Erythroblast (primary cell): Measurements from ENCODE around the gene NOL12.

Source experiments
- DNase-seq, 2 experiments: peaks; one replicate each; lab custom pipeline; 2025; lab: John Stamatoyannopoulos, UW
- GATA1 ChIP-seq: IDR thresholded peaks from 2 replicates; pipeline ENCODE4 v1.6.1; 2011; ENCODE audit warnings: low read depth, mild to moderate bottlenecking, control low read depth, low read length, moderate library complexity
- POLR2A ChIP-seq: IDR thresholded peaks from 2 replicates; pipeline ENCODE4 v1.6.1; 2011; ENCODE audit warnings: mild to moderate bottlenecking, low read length

Gene NOL12

GRCh38 chr22:37731804-37732471, 45.8 kb downstream of the NOL12 start:
- DNase-seq: peak in 1 of 2 experiments; percentile 26
- TF ChIP-seq POLR2A (no peak), GATA1 (no peak)

DNA sequence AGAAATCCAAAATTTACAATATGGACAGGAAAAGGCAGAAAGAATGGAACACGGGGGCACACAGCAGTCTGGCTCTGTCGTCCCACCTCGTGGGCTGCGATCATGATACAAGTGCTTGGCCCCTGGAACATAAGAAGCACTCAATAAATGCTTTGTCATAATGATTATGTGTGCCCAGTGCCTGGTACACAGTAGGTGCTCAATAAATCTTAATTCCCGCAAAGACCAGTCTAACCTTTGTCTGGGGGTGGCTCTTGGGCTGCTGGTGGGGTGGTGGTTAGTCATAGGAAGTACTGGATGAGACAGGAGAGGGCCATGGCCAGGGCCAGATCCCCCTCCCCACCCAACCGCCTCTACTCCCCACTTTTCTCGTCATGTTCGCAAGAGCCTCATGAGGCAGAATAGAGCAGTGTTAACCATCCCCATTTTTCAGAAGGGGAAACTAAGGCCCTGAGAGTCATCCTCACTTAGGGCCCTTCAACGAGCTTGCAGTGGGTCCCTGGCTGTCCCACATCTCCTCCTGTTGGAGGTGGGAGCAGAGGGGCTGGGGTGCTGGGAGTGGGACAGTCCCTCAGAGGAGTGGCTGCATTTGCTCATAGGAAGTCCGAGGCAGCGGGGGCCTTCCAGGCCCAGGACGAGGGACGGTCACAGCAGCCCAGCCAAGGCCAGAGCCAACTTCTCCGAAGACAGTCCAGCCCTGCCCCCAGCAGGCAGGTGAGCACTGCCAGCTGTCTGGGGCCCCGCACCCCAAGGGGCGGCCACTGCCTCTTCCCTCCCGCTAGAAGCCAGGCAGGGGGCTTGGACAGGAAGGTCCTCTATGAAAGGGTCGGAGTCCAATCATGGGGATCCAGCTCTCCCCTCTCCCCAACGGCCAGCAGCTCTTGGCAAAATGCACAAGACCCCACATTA, 46.8 kb downstream of the NOL12 start:
- no peak for DNase-seq
- TF ChIP-seq POLR2A (no peak), GATA1 (no peak)

GRCh38 chr22:37733625-37734401, 47.7 kb downstream of the NOL12 start:
- no peak for DNase-seq
- TF ChIP-seq POLR2A (no peak), GATA1 (no peak)

GRCh38 chr22:37734402-37734700, 48.2 kb downstream of the NOL12 start:
- DNase-seq: no peak
- TF ChIP-seq POLR2A (no peak), GATA1 (no peak)

- no peak for TF ChIP-seq POLR2A
- no peak for TF ChIP-seq GATA1
- no peak for DNase-seq
Observed at GRCh38 chr22:37734964-37735451, 48.9 kb downstream of the NOL12 start.

DNA sequence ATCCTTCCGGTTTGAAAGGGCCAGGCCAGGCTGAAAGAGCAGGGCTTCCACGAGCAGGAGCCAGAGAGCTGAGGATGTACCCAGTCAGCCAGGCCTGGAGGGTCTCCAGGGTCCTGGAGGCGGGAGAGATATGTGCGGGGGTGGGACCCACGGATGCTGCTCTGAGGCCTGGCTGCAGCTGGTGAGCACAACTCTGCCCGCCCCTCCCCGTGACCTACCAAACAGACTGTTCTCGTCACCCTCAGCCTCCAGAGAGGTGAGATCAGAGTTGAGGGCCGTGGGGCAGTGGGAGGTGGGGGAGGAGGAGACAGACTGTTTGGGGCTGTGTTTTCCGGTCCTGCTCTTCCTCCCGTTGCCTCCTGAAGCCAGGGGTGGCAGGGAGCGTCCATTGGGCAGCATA, 52.9 kb downstream of the NOL12 start:
- no peak for DNase-seq

DNA sequence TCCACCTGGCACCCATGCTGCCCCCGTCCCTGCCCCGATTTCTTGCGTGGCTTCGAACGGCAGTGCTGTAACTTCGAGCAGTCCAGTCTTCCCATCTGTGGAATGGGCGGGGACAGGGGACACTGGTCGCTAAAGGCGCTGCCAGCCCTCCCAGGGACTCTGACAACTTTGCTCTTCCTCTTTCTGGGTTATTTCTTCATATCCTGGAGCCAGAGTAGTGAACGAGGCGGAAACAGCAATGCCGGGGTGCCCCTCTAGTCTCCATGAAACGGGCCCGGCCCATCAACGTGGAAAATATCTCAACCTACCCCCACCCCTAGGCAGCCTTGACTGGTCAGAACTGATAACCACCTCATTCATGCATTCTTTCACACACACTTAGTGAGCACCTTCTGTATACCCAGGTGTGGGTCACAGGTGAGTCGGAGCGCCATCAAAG, 53.5 kb downstream of the NOL12 start:
- no peak for TF ChIP-seq POLR2A
- TF ChIP-seq GATA1: no peak
- DNase-seq: no peak

More for the DNA sequence above, 52.9 kb downstream of the NOL12 start:
- TF ChIP-seq POLR2A (no peak), GATA1 (no peak)

DNA sequence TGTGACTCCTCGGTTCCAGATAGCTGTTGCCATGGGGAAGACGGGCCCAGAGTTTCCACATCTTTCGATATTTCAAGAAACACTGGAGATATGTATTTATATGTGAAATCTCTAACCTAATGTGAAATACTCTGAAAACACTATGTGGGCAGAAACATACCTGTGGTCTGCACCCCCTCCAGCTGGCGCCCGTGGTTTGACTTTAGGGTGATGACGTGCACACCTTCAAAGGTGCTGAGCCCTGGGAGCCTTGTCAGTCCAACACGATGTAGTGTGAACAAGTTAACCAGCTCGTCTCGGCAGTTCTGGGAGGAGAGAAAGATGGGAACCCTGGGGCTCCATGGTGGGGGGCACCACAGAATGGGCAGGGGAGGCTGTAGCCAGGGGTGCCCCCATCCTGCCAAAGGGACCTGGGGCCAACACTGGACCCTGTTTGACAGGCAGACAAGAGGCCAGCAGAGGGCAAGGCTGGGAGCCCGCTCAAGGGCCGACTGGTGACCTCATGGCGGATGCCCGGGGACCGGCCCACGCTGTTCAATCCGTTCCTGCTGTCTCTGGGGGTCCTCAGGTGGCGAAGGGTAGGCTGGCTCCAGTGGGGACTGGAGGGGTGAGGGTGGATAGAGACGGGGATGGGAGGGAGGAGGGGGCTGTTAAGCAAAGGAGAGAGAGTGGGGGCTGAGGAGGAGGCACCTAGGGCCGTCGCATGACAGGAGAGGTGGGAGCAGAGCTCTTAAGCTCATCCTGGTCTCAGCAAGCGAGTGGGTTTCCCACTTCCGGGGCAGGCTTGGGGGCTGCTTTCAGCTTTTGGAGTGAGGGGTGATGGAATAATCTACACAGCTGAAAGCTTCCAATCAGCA, 54.5 kb downstream of the NOL12 start:
- TF ChIP-seq POLR2A: no peak
- no peak for TF ChIP-seq GATA1
- DNase-seq: no peak

DNA sequence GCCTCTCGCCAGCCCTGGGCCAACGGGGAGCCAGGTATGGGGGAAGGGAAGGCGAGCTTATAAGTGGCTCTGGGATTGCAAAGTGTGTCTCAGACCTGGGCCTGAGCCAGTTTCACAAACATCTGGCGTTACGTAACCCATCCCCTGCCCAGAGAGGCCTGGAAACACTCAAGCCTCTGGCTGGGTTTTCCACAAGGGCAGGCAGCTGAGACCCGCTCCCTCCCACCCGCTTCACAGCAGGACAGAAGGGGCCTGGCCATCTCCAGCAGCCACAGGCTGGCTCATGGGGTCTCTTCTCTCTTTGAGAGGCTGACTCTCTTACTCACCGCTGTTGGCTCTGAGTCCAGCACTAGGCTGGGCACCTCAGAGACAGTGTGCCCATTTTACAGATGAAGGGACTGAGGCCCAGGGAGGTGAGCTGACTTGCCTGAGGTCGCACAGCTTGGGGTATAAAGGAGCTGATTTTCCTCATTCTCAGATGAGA, 55.2 kb downstream of the NOL12 start:
- DNase-seq: peak in 1 of 2 experiments; percentile 31
- no peak for TF ChIP-seq GATA1
- TF ChIP-seq POLR2A: no peak

GRCh38 chr22:37742376-37743171, 56.4 kb downstream of the NOL12 start:
- no peak for DNase-seq
- TF ChIP-seq POLR2A (no peak), GATA1 (no peak)
